GM10847 (cell line): ENCODE measurements around the gene APH1B.

Experiments
- POLR2A ChIP-seq: IDR thresholded peaks from 2 replicates; pipeline ENCODE4 v1.6.1; 2011; ENCODE audit not compliant: insufficient read length; ENCODE audit errors: extremely low read depth

The APH1B gene

GRCh38 chr15:63244976-63245645 is 32.3 kb upstream of the APH1B start:
- no peak for TF ChIP-seq POLR2A

- no peak for TF ChIP-seq POLR2A
These were observed 30.5 kb upstream of the APH1B start for GRCh38 chr15:63246691-63247469.

DNA sequence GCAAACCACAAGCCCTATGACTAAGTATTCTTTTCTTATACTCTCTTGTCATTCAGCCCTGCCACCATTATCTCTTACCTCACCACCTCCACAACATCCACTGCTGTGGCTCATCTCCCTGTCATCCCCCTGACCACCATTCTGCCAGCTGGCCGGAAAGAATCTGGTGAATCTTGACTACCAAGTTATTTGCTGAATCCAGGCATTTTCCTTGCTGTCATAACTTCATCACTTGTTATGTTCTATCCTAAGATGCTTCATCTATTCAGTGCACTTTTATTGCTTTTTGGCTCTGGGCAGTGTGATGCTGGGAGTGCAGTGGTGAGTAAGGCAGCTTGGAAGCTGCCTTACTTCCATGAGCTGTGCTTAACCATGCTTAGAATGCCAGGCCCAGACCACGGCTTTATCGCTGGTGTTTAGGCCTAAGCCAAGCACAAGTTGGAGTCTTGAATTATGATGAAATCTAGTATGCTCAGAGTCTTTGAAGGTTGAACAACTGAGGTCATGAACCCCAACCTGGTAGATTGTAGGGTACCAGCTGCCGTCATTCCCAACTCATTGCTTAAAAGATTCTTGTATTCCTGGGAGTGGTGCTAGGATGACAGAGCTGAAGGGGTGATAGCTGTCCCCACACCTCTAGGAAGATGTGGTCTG is 27.0 kb upstream of the APH1B start:
- no peak for TF ChIP-seq POLR2A

DNA sequence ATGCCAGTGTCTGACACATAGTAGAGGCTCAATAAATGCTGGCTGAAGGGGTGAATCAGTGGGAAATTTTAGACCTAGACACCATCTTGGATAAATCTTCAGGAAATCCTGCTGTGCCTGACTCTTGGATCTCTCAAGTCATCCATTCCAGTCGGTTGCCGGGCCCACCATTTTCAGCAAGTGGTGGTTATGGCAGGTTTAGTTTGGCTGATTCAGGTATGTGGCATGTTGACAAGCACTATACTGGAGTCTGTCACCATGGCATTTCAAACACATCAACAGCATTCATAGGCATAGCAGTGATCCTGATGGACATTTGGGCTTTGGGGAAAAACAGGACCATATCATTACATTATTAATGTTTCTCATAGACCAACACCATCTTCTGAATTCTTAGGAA is 25.7 kb upstream of the APH1B start:
- no peak for TF ChIP-seq POLR2A

GRCh38 chr15:63252292-63252691 is 25.1 kb upstream of the APH1B start:
- no peak for TF ChIP-seq POLR2A

DNA sequence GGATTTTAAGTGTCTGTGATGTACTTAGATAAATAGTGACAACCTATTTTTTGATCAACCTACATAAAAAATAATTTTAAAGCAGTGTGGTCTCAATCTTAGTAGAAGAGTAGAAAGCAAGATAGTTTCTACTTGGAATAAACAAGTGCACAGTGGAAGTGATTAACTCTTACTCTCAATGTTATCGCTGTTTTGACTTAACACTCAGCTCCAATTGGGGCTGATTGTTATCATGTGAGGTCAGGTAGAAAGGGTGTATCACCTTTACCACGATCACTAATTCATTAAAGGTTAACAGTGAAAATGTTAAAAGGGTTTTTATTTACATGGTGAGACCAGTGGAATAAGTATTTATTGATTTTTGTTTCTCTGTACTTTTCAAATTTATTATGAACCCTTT is 22.4 kb upstream of the APH1B start:
- no peak for TF ChIP-seq POLR2A

- TF ChIP-seq POLR2A: no peak
These were observed 21.9 kb upstream of the APH1B start for GRCh38 chr15:63255489-63255990.

DNA sequence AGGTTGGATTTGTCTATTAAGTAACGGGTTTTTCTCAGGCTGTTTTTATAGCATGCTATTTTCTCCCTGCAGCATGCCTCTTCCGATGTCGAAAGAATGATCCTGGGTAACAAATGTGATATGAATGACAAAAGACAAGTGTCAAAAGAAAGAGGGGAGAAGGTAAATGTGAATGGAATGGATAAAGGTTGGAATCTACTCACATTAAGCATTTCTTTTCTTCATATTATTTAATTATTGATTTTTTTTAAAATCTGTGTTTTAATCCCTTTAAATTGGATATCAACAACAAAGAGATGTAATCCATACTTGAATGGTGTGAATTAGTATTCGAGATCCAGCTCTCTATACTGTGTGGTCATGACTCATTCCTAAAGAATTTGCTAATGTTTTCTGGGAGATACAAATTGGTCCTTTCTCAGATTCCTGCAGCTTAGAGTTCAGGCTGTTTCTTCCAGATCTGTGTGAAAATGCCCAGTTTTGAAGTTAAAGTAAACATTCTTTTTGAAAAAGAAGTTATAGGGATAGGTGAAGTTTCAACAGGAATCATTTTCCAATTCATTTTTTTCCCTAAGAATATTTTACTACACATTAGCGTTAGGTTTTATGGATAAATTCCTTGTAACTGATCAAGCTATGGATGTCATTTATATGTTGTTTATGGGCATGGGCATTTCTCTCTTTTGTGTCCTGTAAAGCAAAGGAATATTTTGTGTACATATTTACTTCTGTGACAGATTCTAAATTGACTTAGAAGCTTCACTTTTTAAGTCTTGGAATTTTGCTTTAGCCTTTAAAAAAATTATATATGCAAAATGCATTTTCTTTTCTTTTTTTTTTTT is 20.8 kb upstream of the APH1B start:
- TF ChIP-seq POLR2A: no peak

GRCh38 chr15:63258658-63259057 is 18.7 kb upstream of the APH1B start:
- TF ChIP-seq POLR2A: no peak

DNA sequence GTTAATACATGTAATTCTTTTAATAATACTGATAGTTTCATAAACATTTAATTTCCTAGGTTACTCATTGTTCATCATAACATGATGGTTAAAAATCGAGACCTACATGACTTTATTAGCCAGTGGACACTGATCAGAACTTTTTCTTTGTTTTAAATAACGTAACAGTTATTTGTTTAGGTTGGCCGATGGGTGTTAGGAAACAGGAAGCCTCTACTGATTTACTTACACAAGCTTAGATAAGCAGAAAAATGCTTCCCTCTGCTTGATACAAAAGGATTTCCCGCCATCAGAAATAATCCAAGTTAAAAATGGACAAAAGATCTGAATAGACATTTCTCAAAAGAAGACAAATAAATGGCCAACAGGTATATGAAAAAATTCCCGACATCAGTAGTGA is 16.6 kb upstream of the APH1B start:
- TF ChIP-seq POLR2A: no peak

- no peak for TF ChIP-seq POLR2A
These were observed 16.1 kb upstream of the APH1B start for GRCh38 chr15:63261311-63261710.

- TF ChIP-seq POLR2A: no peak
These were observed 13.9 kb upstream of the APH1B start for GRCh38 chr15:63263519-63263918.

- no peak for TF ChIP-seq POLR2A
These were observed 12.6 kb upstream of the APH1B start for GRCh38 chr15:63264688-63265293.

GRCh38 chr15:63274427-63274826 is 3.0 kb upstream of the APH1B start:
- no peak for TF ChIP-seq POLR2A

GRCh38 chr15:63276342-63277037 is 915 bp upstream of the APH1B start:
- no peak for TF ChIP-seq POLR2A
